ENCODE measurements around the gene PRICKLE4. TPM values are rescaled to one million over a fixed set of nuclear protein-coding genes. Genes with fewer than 3 reads are reported as not detected.

The PRICKLE4 gene
- total and polyA plus RNA-seq, 2 of the 13 experiments (the other 11 are each of a cell fraction or from before 2014, with no cell fraction given): 0.92 to 1.2 TPM

DNA sequence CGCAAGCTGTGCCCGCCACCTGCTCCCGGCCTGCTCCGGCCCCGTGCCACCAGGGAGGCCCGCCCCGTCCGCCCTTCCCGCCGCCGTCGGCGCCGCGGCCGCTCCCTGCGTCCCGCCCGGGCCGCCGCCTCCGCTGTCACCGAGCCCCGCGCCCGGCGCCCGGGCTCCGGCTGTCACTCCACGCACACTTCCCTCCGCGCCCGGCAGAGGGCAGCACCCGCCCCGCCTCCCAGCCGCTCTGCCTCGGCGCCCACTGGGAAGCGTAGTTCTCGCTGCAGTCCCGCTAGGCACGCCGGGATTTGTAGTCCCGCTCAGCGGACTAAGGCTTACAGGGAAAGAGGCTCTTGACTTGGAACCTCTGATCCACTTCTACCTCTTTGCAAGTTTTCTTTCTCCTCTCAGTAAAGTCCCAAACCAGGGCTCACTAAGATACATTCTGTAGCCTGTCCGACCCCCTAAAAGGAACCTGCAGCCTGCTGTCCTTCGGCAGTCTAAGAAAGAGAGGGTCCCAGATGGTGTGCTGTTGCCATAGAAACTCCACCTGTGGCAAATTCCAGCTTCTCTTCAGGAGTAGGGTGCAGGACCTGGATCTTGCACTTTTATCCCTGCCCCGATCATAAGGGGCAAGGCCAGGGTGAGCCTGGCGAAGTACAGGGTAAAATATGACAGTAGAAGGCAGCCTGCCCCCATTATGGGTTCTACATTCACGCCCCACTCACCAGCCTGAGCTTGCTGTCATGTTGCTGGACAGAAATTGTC lies 45.0 kb upstream of the PRICKLE4 start, which contains the start of gene TFEB (continued):
- TF ChIP-seq, protein P1, sequence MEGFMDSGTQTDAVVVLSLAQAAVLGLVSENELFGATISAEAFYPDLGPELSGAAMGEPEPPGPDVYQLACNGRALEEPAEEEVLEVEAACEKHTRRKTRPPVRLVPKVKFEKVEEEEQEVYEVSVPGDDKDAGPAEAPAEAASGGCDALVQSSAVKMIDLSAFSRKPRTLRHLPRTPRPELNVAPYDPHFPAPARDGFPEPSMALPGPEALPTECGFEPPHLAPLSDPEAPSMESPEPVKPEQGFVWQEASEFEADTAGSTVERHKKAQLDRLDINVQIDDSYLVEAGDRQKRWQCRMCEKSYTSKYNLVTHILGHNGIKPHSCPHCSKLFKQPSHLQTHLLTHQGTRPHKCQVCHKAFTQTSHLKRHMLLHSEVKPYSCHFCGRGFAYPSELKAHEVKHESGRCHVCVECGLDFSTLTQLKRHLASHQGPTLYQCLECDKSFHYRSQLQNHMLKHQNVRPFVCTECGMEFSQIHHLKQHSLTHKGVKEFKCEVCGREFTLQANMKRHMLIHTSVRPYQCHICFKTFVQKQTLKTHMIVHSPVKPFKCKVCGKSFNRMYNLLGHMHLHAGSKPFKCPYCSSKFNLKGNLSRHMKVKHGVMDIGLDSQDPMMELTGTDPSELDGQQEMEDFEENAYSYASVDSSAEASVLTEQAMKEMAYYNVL (CRISPR knock-in tag; IDR thresholded peaks at IDR 0.05; ENCODE audit: borderline replicate concordance): peak; percentile 51; the same call in 1 of the 2 replicates
- TF ChIP-seq MEF2D (CRISPR knock-in tag; IDR thresholded peaks at IDR 0.05) (no peak), ZNF124 (CRISPR knock-in tag; IDR thresholded peaks at IDR 0.05) (peak; percentile 65; the same call in 1 of the 2 replicates), SMAD3 (CRISPR knock-in tag; IDR thresholded peaks at IDR 0.05) (peak; percentile 85), POLR2A (IDR thresholded peaks at IDR 0.05; ENCODE audit: insufficient read depth in 1 of 2, low read depth in 2 of 2, low read length in 2 of 2) (no peak), MZF1 (CRISPR knock-in tag; IDR thresholded peaks at IDR 0.05; ENCODE audit: borderline replicate concordance) (no peak), JARID2 (CRISPR knock-in tag; IDR thresholded peaks at IDR 0.05; ENCODE audit: insufficient replicate concordance) (peak; percentile 66)
- TF ChIP-seq, protein P2, sequence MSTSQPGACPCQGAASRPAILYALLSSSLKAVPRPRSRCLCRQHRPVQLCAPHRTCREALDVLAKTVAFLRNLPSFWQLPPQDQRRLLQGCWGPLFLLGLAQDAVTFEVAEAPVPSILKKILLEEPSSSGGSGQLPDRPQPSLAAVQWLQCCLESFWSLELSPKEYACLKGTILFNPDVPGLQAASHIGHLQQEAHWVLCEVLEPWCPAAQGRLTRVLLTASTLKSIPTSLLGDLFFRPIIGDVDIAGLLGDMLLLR (CRISPR knock-in tag; IDR thresholded peaks at IDR 0.05): 0 out of 2 replicates have a peak, but pooled peaks have one; percentile 39
- TF ChIP-seq, protein P3, sequence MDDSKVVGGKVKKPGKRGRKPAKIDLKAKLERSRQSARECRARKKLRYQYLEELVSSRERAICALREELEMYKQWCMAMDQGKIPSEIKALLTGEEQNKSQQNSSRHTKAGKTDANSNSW (CRISPR knock-in tag; IDR thresholded peaks at IDR 0.05; ENCODE audit: borderline replicate concordance): 0 out of 2 replicates have a peak, but pooled peaks have one; percentile 49
- TF ChIP-seq, protein P4, sequence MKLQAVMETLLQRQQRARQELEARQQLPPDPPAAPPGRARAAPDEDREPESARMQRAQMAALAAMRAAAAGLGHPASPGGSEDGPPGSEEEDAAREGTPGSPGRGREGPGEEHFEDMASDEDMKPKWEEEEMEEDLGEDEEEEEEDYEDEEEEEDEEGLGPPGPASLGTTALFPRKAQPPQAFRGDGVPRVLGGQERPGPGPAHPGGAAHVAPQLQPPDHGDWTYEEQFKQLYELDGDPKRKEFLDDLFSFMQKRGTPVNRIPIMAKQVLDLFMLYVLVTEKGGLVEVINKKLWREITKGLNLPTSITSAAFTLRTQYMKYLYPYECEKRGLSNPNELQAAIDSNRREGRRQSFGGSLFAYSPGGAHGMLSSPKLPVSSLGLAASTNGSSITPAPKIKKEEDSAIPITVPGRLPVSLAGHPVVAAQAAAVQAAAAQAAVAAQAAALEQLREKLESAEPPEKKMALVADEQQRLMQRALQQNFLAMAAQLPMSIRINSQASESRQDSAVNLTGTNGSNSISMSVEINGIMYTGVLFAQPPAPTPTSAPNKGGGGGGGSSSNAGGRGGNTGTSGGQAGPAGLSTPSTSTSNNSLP (IDR thresholded peaks at IDR 0.05; ENCODE audit: low read depth, low read length): no peak
- TF ChIP-seq, protein P5, sequence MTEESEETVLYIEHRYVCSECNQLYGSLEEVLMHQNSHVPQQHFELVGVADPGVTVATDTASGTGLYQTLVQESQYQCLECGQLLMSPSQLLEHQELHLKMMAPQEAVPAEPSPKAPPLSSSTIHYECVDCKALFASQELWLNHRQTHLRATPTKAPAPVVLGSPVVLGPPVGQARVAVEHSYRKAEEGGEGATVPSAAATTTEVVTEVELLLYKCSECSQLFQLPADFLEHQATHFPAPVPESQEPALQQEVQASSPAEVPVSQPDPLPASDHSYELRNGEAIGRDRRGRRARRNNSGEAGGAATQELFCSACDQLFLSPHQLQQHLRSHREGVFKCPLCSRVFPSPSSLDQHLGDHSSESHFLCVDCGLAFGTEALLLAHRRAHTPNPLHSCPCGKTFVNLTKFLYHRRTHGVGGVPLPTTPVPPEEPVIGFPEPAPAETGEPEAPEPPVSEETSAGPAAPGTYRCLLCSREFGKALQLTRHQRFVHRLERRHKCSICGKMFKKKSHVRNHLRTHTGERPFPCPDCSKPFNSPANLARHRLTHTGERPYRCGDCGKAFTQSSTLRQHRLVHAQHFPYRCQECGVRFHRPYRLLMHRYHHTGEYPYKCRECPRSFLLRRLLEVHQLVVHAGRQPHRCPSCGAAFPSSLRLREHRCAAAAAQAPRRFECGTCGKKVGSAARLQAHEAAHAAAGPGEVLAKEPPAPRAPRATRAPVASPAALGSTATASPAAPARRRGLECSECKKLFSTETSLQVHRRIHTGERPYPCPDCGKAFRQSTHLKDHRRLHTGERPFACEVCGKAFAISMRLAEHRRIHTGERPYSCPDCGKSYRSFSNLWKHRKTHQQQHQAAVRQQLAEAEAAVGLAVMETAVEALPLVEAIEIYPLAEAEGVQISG (CRISPR knock-in tag; IDR thresholded peaks at IDR 0.05): peak; percentile 99
- TF ChIP-seq, protein P6, sequence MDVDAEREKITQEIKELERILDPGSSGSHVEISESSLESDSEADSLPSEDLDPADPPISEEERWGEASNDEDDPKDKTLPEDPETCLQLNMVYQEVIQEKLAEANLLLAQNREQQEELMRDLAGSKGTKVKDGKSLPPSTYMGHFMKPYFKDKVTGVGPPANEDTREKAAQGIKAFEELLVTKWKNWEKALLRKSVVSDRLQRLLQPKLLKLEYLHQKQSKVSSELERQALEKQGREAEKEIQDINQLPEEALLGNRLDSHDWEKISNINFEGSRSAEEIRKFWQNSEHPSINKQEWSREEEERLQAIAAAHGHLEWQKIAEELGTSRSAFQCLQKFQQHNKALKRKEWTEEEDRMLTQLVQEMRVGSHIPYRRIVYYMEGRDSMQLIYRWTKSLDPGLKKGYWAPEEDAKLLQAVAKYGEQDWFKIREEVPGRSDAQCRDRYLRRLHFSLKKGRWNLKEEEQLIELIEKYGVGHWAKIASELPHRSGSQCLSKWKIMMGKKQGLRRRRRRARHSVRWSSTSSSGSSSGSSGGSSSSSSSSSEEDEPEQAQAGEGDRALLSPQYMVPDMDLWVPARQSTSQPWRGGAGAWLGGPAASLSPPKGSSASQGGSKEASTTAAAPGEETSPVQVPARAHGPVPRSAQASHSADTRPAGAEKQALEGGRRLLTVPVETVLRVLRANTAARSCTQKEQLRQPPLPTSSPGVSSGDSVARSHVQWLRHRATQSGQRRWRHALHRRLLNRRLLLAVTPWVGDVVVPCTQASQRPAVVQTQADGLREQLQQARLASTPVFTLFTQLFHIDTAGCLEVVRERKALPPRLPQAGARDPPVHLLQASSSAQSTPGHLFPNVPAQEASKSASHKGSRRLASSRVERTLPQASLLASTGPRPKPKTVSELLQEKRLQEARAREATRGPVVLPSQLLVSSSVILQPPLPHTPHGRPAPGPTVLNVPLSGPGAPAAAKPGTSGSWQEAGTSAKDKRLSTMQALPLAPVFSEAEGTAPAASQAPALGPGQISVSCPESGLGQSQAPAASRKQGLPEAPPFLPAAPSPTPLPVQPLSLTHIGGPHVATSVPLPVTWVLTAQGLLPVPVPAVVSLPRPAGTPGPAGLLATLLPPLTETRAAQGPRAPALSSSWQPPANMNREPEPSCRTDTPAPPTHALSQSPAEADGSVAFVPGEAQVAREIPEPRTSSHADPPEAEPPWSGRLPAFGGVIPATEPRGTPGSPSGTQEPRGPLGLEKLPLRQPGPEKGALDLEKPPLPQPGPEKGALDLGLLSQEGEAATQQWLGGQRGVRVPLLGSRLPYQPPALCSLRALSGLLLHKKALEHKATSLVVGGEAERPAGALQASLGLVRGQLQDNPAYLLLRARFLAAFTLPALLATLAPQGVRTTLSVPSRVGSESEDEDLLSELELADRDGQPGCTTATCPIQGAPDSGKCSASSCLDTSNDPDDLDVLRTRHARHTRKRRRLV (CRISPR knock-in tag; IDR thresholded peaks at IDR 0.05): 0 out of 2 replicates have a peak, but pooled peaks have one; percentile 26
- TF ChIP-seq, protein P7, sequence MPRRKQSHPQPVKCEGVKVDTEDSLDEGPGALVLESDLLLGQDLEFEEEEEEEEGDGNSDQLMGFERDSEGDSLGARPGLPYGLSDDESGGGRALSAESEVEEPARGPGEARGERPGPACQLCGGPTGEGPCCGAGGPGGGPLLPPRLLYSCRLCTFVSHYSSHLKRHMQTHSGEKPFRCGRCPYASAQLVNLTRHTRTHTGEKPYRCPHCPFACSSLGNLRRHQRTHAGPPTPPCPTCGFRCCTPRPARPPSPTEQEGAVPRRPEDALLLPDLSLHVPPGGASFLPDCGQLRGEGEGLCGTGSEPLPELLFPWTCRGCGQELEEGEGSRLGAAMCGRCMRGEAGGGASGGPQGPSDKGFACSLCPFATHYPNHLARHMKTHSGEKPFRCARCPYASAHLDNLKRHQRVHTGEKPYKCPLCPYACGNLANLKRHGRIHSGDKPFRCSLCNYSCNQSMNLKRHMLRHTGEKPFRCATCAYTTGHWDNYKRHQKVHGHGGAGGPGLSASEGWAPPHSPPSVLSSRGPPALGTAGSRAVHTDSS (CRISPR knock-in tag; conservative IDR thresholded peaks at IDR 0.05): 0 out of 2 replicates have a peak, but pooled peaks have one; percentile 87

Data from HepG2 (cell line).